ENCODE data around the gene OSTF1.

The OSTF1 gene

GRCh38 chr9:75163764-75164163 lies 75.5 kb downstream of the OSTF1 start:
- no peak for TF ChIP-seq CTCF (IDR thresholded peaks at IDR 0.05; ENCODE audit: extremely low read depth, missing control alignments)
- no peak for DNase-seq (ENCODE audit: low spot score)

DNA sequence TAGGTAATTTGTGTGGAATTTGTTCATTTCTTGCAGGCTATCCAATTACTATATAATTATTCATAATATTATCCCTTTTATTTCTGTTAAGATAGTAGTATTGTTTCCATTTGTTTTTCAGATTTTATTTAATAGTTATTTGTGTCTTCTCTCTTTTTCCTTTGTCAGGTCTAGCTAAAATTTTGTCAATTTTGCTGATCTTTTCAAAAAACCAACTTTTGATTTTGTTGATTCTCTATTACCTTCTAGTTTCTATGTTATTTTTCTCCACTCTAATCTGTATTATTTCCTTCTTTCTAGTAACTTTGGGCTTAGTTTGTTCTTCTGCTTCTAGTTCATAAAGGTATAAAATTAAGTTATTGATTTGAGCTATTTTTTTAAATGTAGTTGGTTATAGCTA lies 76.3 kb downstream of the OSTF1 start:
- no peak for DNase-seq (ENCODE audit: low spot score)
- TF ChIP-seq CTCF (IDR thresholded peaks at IDR 0.05; ENCODE audit: extremely low read depth, missing control alignments), result no peak

GRCh38 chr9:75167281-75167680 lies 79.0 kb downstream of the OSTF1 start:
- TF ChIP-seq CTCF (IDR thresholded peaks at IDR 0.05; ENCODE audit: extremely low read depth, missing control alignments), result no peak
- DNase-seq (ENCODE audit: low spot score), result no peak

- no peak for TF ChIP-seq CTCF (IDR thresholded peaks at IDR 0.05; ENCODE audit: extremely low read depth, missing control alignments)
- DNase-seq (ENCODE audit: low spot score), result no peak
Measured at GRCh38 chr9:75168270-75169178, 80.2 kb downstream of the OSTF1 start.

DNA sequence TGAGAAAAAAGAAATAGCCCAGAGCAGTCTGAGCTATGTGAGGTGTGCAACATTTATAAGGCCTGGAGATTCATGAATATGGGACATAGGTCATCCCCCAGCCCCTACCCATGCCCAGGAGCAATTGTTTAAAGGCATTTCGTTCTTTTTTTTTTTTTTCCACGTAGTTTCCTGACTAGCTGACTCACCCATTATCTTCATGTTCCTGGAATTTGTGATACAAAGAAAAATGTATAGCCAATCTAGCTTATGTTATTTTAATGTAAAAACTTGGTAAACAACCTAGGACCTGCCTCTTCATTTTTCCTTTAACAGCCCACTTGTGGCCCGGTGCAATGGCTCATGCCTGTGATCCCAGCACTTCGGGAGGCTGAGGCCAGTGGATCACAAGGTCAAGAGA lies 81.3 kb downstream of the OSTF1 start:
- no peak for TF ChIP-seq CTCF (IDR thresholded peaks at IDR 0.05; ENCODE audit: extremely low read depth, missing control alignments)
- DNase-seq (ENCODE audit: low spot score), result no peak

- TF ChIP-seq CTCF (IDR thresholded peaks at IDR 0.05; ENCODE audit: extremely low read depth, missing control alignments), result no peak
- no peak for DNase-seq (ENCODE audit: low spot score)
Measured at GRCh38 chr9:75170898-75171360, 82.6 kb downstream of the OSTF1 start.

DNA sequence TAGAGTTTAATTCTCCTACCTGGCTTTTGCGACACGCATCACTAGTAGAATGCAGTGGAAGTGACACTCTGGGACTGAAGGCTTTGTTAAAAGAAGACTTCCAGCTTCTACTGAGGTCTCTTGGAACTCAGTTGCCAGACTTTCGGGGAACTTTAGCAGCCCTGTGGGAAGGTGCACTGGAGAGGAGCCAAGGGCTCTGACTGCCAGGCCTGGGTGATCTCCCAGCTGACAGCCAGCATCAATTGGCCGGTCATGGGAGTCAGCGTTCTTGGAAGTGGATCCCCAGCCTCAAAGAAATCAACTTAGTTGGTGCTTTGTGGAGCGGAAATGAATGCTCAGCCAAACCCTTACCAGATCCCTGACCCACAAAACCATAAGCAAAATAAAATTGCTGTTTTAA lies 87.1 kb downstream of the OSTF1 start:
- DNase-seq (ENCODE audit: low spot score), result no peak
- TF ChIP-seq CTCF (IDR thresholded peaks at IDR 0.05; ENCODE audit: extremely low read depth, missing control alignments), result no peak
